HG02884 (cell line): ENCODE data around the gene ZNF76.
"Not testable (repeated sequence)": the region's sequence is repeated elsewhere in the genome, so short reads cannot be mapped to it uniquely, and the experiment has no call there.

Source experiments
- ATAC-seq: cut with Tn5 transposase; IDR thresholded peaks from one replicate; pipeline ENCODE4 v1.9.1; 2021; ENCODE audit warnings: mild to moderate bottlenecking, moderate library complexity; ENCODE audit not compliant: unreplicated experiment

ZNF76 gene

DNA sequence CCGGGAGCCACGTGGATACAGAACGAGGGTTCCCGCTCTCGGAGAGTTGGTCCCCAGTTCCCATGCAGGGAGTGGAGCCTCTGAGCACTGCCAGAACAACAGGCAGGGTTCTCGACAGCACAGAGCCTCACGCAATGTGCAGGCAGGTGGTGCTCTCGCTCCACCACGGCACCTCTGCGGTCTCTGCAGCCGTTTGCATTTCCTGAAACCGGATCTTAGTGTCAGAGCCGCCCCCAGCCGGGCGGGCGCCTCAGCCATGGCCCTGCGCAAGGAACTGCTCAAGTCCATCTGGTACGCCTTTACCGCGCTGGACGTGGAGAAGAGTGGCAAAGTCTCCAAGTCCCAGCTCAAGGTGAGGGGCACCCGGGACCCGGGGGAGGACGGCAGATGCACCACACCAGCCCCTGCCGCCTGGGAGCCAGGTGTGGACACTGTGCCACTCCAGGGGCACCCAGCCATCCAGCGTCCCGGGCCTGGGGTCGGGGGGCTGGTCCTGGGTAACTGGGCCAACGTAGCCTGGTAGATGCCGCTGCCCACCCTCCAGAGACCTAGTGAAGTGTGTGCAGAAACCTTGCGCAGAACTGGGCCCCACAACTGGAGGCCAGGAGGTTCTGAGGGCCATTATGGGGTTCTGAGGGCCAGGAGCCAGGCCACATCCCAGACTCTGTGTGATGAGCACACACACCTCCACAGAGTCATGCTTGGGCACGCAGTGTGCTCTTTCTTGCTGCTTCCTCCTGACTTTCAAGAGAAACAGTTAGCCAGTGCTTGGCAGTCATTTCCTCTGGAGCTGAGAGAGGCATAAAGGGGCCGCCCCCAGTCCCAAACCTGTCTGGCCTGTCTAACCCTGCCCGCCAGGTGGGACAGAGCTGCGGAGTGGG is 38.3 kb downstream of the ZNF76 start, which contains the start of gene DEF6:
Gene DEF6 (plus strand): TSS at position 218 of the 881 bp plus-strand sequence. CDS start 39 bp downstream, at position 257.
- peak; percentile 86 for ATAC-seq

DNA sequence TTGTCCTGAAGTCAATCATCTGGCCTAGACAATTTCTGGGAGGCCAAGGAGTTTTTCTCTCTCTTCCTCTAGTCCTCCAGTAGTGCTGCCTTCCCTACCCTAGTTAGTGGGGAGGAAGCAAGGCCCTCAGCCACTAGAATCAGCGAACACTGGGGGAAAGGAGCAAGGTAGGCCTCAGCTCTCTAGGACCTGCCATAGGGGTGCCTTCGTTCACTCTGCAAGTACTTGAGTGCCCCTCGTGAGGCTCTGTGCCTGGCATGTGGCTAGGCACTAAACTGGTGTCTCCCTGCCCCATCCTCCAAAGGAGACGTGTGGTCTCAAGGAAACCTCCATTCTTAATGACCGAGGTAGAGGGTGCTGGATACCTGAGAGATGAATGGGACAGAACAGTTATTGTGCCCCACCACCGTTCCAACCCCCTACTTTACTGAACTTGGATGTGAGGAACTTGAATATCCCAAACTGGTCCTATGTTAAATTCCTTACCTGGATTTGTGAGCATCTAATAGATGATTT is 39.1 kb downstream of the ZNF76 start:
- ATAC-seq, result no peak

- no peak for ATAC-seq
These were observed 40.1 kb downstream of the ZNF76 start for GRCh38 chr6:35299674-35300073.

DNA sequence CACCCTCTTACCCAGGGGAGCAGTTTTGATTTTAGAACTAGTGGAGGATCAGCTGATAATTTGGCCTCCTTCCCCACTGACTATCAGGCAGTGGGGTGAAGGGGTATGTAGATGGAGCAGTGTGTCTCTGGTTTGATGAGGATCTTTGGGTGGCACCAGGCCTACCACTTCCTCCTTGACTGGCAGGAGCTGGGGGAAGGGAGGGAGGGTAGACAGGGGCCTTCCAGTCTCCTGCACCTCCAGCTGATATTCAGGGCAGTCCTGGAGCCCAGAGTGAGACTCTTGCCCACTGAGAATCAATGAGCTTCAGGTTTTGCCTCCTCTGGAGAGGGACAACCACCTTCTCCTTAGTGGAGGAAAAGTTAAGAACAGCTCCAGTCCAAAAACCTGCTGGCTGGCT is 41.3 kb downstream of the ZNF76 start:
- ATAC-seq, result no peak

GRCh38 chr6:35302604-35303241 is 43.2 kb downstream of the ZNF76 start:
- ATAC-seq, result peak; percentile 67

DNA sequence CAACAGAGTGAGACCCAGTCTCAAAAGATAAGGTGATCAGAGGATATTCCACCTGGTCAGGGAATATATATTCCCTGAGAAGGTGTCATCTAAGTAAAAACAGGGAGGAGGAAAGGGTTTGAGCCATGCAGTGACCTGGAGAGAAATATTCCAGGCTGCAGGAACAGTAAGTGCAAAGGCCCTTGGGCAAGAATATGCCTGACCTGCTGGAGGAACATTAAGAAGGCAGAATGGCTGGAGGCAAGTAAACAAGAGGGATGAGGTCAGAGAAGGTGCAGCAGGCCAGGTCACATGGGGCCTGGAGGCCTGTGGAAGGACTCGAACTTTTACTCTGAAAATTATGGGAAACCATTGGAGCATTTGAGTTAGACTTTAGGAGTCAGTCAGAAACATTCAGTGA is 44.8 kb downstream of the ZNF76 start:
- ATAC-seq, result no peak

DNA sequence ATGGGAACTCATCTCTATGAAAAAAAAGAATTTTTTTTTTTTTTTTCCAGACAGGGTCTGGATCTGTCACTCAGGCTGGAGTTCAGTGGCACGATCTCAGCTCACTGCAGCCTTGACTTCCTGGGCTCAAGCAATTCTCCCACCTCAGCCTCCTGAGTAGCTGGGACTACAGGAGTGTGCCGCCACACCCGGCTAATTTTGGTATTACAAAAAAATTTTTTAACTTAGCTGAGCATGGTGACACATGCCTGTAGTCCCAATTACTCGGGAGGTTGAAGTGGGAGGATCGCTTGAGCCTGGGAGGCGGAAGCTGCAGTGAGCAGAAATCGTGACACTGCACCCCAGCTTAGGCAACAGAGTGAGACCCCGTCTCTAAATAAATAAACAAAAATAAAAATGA is 45.6 kb downstream of the ZNF76 start:
- no peak for ATAC-seq

DNA sequence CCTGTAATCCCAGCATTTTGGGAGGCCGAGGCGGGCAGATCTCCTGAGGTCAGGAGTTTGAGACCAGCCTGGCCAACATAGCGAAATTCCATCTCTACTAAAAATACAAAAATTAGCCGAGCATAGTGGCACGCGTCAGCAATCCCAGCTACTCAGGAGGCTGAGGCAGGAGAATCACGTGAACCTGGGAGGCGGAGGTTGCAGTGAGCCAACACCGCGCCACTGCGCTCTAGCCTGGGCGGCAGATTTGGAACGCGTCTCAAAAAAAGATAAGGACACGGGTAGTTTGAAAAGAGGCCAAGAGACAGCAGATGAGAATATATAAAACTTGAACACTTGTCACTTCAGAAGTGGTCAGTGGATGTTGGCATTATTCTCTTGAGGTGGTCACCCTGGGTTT is 47.6 kb downstream of the ZNF76 start:
- ATAC-seq, result not testable (repeated sequence)

GRCh38 chr6:35308543-35308942 is 49.0 kb downstream of the ZNF76 start:
- not testable (repeated sequence) for ATAC-seq

- ATAC-seq, result no peak
These were observed 50.2 kb downstream of the ZNF76 start for GRCh38 chr6:35309611-35310264.

DNA sequence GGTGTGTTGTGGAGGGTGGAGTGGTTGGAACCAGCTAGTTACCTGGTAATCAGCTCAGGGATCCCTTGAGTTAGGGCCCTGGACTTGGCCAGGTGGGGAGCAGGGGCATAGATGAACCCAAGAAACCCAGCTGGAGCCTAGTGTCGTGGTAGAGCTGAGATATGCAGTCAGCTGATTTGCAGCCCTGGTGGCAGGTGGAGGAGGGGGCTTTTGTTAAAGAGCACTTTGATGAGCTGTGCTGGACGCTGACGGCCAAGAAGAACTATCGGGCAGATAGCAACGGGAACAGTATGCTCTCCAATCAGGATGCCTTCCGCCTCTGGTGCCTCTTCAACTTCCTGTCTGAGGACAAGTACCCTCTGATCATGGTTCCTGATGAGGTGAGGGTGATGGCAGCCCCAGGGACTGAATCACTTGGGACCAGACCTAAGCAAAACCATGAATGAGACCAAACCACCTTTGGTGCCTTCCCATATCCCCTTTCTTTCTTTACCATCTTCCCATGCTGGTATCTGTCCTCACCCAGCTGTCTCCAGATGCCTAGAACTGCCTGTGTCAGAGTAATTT is 50.8 kb downstream of the ZNF76 start:
- no peak for ATAC-seq

GRCh38 chr6:35311390-35312075 is 52.0 kb downstream of the ZNF76 start:
- ATAC-seq, result no peak

- no peak for ATAC-seq
These were observed 52.7 kb downstream of the ZNF76 start for GRCh38 chr6:35312076-35312800.

DNA sequence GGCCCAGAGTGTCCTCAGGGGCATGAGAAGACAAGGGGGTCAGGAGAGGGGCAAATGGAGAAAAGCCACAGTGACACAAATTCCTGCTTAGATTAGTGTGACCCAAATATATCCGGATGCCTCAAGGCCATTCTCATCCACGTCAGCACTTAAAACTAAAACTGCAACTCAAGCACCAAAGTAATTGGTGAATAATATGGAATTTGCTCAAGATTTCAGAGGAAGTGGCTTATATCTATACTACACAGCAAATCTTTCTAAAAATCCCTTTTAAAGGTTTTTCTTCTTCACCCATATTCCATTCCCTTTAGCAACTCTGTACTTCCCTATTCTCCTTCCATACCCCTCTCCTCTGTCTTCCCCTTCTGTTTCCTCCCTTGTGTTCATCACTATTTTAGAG is 53.3 kb downstream of the ZNF76 start:
- ATAC-seq, result no peak

GRCh38 chr6:35317483-35318195 is 58.1 kb downstream of the ZNF76 start:
- ATAC-seq, result no peak

DNA sequence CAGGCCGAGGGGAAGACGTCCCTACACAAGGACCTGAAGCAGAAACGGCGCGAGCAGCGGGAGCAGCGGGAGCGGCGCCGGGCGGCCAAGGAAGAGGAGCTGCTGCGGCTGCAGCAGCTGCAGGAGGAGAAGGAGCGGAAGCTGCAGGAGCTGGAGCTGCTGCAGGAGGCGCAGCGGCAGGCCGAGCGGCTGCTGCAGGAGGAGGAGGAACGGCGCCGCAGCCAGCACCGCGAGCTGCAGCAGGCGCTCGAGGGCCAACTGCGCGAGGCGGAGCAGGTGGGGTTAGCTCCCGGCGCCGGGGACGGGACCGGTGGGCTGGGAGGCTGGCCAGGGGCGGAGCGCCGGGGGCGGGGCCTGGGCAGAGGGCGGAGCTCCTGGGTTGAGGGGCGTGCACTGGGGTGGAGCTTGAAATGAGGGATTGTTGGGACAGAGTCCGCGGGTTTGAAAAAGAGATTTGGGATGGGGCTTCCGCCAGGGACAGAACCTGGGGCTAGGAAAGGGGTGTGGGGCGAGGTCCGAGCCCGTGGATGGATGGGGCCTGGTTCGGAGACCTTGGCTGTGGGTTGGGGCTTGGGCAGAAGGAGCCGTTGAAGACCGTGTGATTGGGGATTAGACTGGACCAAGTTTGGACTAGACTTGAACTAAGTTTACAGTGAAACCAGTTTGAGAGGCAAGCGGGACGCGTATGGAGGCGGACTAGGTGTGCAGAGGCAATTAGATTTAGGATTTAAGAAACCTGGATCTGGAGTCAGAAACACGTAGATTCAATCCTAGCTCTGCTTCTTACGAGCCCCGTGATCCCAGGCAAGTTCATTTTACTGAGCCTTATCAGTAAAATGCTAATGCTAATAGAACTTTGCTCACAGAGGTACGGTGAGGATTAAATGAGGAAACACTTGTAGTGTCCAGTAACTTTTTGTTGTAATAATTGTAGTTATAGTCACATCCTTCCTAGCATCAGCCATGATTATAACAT is 58.9 kb downstream of the ZNF76 start:
- no peak for ATAC-seq

DNA sequence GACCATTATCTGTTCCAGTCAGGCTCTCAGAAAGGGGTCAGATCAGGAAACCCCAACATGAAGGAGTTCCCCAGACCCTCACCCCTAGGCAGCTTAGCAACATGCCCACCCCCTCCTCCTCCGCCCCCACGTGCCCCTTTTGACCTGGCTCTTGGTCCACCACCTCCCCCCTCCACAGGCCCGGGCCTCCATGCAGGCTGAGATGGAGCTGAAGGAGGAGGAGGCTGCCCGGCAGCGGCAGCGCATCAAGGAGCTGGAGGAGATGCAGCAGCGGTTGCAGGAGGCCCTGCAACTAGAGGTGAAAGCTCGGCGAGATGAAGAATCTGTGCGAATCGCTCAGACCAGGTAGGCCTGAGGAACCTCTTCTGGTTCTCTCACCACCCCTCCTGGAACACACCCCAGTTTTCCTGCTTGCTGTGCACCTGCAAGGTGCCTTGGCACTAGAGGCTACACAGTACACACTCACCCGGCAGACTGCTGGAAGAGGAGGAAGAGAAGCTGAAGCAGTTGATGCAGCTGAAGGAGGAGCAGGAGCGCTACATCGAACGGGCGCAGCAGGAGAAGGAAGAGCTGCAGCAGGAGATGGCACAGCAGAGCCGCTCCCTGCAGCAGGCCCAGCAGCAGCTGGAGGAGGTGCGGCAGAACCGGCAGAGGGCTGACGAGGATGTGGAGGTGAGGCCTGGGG is 60.0 kb downstream of the ZNF76 start:
- no peak for ATAC-seq

DNA sequence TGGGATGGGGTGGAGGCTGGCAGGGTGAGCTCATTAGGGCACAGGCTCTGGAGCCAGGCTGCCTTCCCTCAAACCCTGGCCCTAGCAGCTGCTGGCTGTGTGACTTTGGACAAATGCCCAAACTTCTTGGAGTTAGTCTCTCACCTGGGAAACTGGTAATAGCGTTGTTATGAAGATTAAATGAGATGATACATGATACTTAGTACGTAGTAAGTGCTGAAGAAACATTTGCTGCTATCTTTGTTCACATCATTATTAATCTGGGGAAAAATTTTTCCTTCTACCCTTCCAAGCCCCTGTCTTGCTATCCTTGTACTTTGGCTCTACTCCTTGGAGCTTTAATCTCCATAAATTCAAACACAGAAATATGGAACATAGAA is 60.5 kb downstream of the ZNF76 start:
- no peak for ATAC-seq
